ENCODE measurements around the gene HEPHL1.

The HEPHL1 gene

DNA sequence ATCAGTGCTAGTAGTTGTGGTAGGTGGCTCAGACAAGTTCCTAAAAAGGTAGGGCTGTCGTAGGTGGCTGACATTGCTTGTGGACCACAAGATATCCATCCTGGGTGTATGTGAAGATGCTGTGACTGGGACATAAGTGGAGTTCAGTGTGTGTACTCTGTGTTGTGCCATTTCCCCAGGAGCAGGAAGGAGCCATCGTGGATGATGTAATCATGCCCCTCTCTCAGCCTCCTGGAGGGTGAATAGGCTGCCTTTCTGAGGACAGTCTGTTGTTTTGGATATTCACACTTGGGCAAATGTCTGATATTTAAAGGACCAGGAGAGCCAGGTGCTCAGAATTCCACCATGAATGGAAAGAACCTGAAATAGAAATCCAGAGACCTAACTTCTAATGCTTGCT lies 2.7 kb downstream of the HEPHL1 start:
- no peak for DNase-seq

- no peak for DNase-seq
Observed at GRCh38 chr11:94024547-94024946, 3.4 kb downstream of the HEPHL1 start.

DNA sequence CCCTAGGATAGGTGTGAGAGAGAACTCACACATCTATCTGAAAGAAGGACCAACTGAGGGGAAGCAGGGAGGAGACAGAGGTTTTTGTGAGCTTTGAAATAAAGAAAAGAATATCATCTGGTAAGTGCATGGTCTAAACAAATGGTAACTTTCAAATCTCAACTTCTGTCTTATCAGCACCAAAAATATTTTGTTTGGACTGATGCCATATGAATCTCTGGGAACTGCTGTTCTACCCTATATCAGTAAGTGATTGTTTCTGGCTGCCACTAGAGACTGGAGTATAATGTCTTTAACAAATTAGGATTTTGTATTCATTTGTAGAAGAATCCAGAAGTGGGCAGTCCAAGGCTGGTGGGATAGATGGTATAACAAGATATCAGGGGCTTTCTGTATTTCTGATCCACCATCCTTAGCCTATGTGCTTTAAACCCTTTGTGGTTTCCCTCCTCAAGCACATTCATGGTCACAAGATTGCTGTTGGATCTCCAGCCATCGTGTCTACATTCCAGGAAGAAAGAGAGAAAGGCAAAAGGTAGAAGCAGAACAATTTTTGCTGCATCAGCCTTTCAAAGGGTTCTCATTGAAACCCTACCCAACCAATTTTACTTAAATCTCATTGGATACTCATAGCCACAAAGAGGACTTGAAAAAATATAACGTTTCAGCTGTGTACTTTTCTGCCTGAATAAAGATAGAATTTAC lies 4.7 kb downstream of the HEPHL1 start:
- DNase-seq: no peak

- no peak for DNase-seq
Observed at GRCh38 chr11:94027210-94027609, 6.1 kb downstream of the HEPHL1 start.

DNA sequence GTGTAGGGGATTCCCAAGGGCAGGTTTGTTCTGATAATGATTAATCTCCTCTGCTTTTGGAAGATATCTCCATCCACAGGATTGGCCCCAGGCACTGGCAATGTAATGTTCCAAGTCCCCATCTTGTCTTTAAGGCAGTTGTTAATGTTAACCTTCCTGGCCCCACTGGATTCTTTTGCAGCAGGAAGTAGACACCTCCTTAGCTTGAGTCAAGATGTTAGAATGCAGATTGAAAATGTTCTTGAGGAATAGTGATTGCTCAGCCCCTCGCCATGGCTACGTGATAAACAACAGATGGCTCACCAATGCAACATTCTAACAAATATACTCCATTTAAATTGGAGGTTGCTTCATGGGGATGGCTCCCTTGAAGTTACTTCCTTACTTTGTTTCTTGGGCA lies 7.3 kb downstream of the HEPHL1 start:
- no peak for DNase-seq

DNA sequence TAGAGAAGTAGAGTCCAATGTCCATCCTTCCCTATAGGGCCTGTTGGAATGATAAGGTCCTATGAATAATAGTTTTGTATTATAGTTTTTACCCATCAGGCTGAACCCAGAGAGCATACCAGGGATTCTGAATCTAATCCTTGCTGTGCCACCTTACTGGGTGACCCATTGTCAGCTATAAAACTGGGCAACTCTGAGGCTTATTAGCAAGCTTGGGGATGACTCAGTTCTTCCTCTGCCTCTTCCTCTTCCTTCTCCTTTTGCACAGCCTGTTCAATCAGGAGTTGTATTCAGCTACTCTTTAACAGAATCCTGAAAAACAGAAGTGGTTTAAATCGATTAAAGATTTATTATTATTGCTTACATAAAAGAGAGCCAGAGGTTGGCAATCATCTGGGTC lies 8.9 kb downstream of the HEPHL1 start:
- DNase-seq: no peak

- DNase-seq: no peak
Observed at GRCh38 chr11:94031625-94032024, 10.5 kb downstream of the HEPHL1 start.

DNA sequence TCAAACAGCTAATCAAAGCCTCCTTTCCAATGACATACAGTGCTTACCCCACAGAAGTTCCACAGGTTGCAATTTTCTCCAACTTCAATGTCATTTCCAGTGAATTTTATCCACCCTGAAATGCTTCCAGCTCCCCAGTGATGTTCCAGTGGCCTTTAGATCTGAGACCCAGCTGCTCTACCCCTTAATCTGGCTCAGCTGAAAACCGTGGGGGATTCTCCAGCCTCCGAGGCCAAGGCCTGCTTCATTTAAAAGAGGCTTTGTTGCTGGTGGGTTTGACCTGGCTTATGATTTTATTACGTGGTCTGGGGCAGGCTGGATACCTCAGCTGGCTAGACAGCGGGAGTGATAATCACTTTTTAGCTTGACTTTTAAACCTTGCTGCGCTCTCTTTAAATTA lies 10.9 kb downstream of the HEPHL1 start:
- DNase-seq: no peak

DNA sequence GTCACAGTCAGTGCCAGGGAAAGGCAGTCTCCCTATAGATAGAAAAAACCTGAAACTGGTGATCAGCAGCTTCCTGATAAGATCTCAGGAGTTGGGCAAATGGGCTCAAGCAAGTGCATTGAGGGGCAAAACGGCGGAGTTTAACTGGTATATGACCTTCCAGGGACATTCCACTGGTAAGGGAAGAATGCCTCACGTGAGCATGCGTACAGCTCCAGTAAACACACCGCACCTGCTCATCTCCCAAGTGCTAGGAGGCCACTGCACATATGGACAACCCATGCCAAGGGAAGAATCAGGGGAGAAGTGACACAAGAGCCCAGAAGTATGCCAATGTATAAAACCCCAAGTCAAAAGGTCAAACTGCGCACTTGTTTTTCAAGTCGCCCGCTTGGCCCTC lies 11.6 kb downstream of the HEPHL1 start:
- DNase-seq: no peak

DNA sequence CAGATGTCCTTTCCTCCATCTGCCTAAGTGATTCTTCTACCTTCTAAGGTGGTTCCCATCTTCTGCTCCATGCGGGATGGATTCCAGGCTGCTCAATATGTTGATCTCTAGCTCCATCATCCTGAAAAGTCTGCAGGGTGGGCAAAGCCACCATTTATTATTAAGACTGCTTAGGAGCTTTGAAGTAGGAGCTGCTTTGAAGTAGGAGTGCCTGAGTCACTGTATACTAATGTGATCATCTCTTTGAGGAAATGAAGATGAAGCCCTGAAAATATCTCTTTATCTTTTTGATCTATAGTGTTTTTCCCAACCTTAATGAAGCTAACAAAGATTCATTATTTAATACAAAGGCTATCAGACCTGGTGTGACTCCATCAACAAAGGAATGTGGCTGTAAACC lies 13.1 kb downstream of the HEPHL1 start:
- no peak for DNase-seq

- no peak for DNase-seq
Observed at GRCh38 chr11:94036096-94036495, 14.9 kb downstream of the HEPHL1 start.

- DNase-seq: no peak
Observed at GRCh38 chr11:94043241-94043640, 22.1 kb downstream of the HEPHL1 start.

- peak; percentile 44 for DNase-seq
Observed at GRCh38 chr11:94046796-94047195, 25.6 kb downstream of the HEPHL1 start.

- no peak for DNase-seq
Observed at GRCh38 chr11:94048032-94048709, 27.0 kb downstream of the HEPHL1 start.

- DNase-seq: peak; percentile 84
Observed at GRCh38 chr11:94049351-94049750, 28.2 kb downstream of the HEPHL1 start.

- DNase-seq: no peak
Observed at GRCh38 chr11:94058630-94059029, 37.5 kb downstream of the HEPHL1 start.

DNA sequence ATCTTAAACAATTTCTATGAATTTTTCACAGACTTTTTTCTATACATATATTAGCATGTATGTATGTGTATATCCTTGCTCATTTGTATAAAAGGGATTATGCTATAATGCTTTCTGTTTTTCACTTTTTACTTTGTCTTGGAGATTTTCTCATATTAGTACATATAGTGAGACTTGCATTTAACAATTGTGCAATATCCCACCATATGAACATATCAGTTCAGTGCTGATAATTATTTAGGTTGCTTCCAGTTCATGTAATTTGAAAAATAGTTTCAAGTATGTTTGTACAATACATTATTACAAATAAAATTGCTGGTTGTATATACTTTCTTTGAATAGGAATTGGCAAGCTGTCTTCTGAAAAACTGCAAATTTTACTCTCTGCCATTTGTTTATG lies 37.9 kb downstream of the HEPHL1 start:
- no peak for DNase-seq

GRCh38 chr11:94060401-94060800 lies 39.2 kb downstream of the HEPHL1 start:
- no peak for DNase-seq

DNA sequence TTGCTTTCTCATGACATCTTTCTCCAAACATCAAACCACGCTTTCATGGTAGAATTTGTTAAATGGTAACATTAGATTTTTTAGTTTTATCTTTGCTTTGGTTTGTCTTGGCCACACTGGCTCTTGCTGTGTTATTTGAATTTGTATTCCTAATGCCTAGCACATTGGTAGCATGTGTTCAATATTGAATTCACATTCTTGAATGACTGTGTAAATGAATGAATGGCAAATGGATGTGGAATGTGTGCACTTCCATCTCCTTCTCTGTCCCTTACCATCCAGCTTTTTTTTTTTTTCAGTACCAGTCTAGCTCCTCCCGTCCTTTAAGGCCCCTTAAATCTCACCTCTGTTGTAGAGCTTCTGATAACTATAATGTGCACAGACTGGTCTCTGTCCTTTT lies 41.2 kb downstream of the HEPHL1 start:
- DNase-seq: no peak

- DNase-seq: no peak
Observed at GRCh38 chr11:94066901-94067429, 45.8 kb downstream of the HEPHL1 start.

DNA sequence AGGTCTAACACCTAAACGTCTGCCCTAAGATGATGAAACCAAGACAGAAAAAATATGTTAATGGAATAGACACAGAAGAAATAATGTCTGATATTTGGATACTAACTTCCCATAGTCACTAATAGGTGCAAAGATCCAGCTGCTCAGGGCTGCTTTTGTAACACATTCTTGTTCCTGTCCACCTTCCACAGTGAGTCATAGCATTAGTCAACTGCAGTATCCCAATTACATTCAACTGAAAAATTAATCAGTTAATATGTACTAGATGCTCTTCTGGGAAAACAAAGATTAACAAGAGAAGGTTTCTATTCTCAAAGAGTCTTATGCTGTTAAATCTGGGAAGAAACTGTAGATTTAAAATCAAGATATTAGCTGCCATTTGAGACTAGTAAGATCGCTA lies 47.6 kb downstream of the HEPHL1 start:
- DNase-seq: no peak

DNA sequence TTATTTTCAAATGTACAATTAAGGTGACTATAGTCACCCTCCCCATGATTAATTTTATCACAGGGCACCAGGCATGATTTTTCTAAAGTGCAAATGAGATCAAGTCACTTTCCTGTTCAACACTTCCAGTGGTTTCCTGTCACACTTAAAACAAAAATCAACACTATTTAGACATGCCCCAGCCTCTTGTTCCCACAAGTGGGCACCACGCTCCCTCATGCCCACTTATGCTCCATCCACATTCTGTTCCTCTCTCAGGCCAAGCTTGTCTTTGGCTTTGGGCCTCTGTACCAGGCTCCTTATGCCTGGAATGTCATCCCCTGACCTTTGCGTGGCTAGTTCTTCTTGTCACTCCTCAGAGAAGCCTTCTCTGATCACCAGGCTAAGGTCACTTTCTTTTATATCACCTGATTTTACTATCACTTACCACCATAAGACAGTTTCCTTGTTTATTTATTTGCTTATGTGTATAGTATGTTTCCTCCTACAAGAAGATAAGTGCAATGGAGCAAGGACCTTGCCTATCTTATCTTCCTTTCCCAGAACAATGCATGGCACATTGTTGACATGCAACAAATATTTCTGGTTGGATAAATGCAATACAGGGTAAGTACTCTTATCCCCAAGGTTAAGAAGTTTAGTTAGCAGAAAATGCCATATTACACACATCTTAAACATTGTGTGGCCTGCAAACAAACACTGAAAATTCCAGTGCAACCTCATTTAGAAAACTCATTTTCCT lies 56.6 kb downstream of the HEPHL1 start:
- DNase-seq: no peak

DNA sequence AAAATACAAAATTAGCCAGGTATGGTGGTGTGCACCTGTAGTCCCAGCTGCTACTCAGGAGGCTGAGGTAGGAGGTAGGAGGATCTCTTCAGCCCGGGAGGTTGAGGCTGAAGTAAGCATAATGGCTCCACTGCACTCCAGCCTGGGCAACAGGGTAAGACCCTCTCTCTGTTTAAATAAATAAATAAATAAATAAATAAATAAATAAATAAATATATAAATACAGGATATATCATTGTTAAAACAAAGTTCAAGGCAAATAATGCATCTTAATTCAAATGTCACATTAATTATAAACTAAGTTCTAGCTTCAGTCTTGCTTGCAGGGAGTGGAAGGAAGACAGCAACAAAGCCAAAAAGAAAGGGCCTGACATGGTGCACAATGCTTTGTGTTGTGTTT lies 63.0 kb downstream of the HEPHL1 start:
- no peak for DNase-seq

GRCh38 chr11:94088906-94089305 lies 67.8 kb downstream of the HEPHL1 start:
- no peak for DNase-seq
